ENCODE measurements around the gene EMC9.

DNA sequence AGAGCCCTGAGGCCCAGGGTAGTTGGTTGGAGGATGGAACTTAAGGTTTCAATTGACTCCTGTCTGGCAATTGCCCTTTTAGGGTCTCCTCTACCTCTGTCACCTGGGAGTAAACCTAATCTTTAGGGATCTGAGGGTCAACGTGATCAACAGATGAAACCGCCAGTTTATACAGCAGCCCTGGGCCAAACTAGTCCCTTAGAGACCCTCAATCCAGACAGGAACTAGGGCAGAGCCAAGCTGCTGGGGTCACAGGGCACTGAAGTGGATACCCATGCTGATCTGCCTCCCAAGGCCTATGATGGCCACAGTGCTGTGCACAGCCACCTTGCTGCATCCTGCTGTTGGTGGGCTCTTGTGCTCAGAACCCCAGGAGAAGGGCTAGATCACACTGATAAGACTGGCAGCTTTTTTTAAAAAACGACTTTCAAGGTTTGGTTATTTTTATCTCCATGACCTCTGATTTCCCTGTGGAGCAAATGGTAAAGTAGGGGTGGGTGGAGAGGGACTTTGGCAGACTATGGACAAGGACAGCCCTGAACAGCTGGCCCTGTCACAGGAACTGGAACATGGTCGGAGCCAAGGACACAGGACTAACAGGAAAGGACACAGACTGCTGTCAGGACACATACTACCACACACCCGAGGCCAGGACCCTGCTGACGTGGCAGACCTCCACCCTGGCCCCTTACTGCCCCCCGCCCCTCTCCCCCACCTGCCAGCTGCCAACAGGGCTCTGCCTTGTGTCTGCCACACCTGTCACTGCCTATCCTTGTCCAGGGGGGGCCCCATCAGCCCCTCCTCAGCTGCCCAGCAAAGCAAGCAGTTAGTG lies 10.5 kb downstream of the EMC9 start:
- TF ChIP-seq, protein P1, sequence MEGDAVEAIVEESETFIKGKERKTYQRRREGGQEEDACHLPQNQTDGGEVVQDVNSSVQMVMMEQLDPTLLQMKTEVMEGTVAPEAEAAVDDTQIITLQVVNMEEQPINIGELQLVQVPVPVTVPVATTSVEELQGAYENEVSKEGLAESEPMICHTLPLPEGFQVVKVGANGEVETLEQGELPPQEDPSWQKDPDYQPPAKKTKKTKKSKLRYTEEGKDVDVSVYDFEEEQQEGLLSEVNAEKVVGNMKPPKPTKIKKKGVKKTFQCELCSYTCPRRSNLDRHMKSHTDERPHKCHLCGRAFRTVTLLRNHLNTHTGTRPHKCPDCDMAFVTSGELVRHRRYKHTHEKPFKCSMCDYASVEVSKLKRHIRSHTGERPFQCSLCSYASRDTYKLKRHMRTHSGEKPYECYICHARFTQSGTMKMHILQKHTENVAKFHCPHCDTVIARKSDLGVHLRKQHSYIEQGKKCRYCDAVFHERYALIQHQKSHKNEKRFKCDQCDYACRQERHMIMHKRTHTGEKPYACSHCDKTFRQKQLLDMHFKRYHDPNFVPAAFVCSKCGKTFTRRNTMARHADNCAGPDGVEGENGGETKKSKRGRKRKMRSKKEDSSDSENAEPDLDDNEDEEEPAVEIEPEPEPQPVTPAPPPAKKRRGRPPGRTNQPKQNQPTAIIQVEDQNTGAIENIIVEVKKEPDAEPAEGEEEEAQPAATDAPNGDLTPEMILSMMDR (IDR thresholded peaks at IDR 0.05) = no peak
- no peak for TF ChIP-seq POLR2A (IDR thresholded peaks at IDR 0.05)
